Stomach (tissue), 4 donors: ENCODE data around the gene CHRNE.

Experiments
- POLR2A ChIP-seq, 4 donors: fragments of 450-650 bp; IDR thresholded peaks; one replicate each; pipeline ENCODE4 v1.6.1; 2016; ENCODE audit warnings: antibody characterized with exemption in 4 of 4, control low read depth in 2 of 4, mild to moderate bottlenecking in 1 of 4, moderate library complexity in 1 of 4
- TF ChIP-seq, protein P1 (sequence below), 7 experiments: fragments of 450-650 bp in 4 of 7; fragments of 200-600 bp in 3 of 7; sonication (generic) in 3 of 7; IDR thresholded peaks; one replicate each; pipeline ENCODE4 v1.5.1; 2016 to 2019; ENCODE audit warnings: antibody characterized with exemption in 7 of 7, control low read depth in 2 of 7, mild to moderate bottlenecking in 1 of 7

DNA sequence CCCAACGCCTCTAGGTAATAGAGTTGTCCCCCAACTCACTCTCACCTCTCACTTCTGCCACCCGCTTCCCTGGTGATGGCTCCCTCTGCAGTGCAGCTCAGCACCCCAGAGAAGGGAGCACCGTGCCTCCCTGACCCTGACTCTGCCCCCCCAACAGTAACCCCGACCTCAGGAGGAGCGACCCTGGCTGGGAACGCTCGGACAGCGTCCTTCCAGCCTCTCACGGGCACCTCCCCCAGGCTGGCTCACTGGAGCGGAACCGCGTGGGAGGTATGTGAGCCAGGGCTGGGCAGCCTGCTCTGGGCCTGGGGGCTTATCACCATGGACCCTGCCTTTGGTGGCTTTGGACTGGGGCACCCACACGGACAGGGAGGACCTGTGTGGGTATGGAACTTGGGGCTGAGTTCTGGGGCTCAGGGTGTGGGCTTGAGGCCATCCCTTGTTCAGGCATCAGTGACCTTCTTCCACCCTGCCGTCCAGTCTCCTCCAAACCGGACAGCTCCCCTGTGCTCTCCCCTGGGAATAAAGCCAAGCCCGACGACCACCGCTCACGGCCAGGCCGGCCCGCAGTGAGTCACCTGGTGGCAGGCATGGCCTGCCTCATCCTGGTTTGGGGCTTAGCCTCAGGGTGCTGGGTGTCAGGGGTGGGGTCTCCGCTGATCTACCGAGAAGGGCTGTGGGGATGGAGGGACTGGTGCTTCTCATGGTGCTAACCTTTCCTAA lies 10.2 kb downstream of the CHRNE start:
- TF ChIP-seq, protein P1, sequence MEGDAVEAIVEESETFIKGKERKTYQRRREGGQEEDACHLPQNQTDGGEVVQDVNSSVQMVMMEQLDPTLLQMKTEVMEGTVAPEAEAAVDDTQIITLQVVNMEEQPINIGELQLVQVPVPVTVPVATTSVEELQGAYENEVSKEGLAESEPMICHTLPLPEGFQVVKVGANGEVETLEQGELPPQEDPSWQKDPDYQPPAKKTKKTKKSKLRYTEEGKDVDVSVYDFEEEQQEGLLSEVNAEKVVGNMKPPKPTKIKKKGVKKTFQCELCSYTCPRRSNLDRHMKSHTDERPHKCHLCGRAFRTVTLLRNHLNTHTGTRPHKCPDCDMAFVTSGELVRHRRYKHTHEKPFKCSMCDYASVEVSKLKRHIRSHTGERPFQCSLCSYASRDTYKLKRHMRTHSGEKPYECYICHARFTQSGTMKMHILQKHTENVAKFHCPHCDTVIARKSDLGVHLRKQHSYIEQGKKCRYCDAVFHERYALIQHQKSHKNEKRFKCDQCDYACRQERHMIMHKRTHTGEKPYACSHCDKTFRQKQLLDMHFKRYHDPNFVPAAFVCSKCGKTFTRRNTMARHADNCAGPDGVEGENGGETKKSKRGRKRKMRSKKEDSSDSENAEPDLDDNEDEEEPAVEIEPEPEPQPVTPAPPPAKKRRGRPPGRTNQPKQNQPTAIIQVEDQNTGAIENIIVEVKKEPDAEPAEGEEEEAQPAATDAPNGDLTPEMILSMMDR (IDR thresholded peaks at IDR 0.05), result no peak
- TF ChIP-seq POLR2A (IDR thresholded peaks at IDR 0.05), result no peak
